ENCODE measurements around the gene TMEM181.
A peak's percentile ranks its signal among the peaks of the same experiment; 100 is the strongest.
"Not testable (repeated sequence)": the region's sequence is repeated elsewhere in the genome, so short reads cannot be mapped to it uniquely, and the experiment has no call there.

Gene TMEM181

GRCh38 chr6:158665332-158665731, 105.4 kb downstream of the TMEM181 start:
- H3K4me3 Mint-ChIP-seq: no peak overlapping the region
- peaks cover 88% of the 10 kb centered on the region for H3K36me3 Mint-ChIP-seq (ENCODE audit: low read depth)
- H3K27me3 Mint-ChIP-seq: no peaks in the 10 kb centered on the region
- ATAC-seq (no peak), DNase-seq (no peak)
- peaks cover 29% of the 10 kb centered on the region for H3K4me1 Mint-ChIP-seq
- H3K27ac Mint-ChIP-seq: no peak overlapping the region
- no peaks in the 10 kb centered on the region for H3K9me3 Mint-ChIP-seq

- no peaks in the 10 kb centered on the region for H3K9me3 Mint-ChIP-seq
- DNase-seq: no peak
- H3K27me3 Mint-ChIP-seq: no peaks in the 10 kb centered on the region
- no peak for ATAC-seq
- peak overlapping the region; percentile 20 for H3K27ac Mint-ChIP-seq
- H3K4me1 Mint-ChIP-seq: peaks cover 22% of the 10 kb centered on the region
- H3K4me3 Mint-ChIP-seq: no peak overlapping the region
- H3K36me3 Mint-ChIP-seq (ENCODE audit: low read depth): peaks cover 87% of the 10 kb centered on the region
These were observed 106.9 kb downstream of the TMEM181 start for GRCh38 chr6:158666628-158667359.

DNA sequence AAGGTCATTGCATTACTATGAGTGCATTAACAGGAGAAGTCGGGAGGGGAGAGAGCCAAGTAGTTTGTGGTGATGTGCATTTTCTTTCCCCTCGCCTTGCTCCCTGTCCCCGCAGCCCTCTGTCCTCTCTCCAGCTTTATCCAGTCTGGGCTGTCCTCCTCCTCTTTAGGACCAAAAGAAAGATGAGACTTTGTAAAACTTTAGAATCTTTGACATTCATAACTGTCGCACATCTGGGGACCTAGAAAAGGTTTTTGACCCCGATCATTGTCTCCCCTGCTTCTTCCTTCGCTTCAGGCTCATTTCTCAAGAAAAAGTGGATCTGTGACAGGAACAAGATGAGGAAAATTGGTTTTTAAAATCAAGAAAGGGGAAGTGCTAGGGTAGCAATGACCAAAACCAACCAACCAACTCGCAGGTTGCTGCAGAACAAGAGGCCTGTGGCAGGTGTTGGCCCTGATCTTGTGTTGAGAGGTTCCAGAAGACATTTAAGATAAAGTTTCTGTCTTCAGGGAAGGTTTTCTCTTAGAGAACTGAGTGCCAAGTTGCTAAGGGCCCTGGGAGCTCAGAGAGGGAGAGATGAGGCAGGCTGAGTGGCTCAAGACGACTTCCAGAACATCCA, 107.6 kb downstream of the TMEM181 start:
- H3K4me3 Mint-ChIP-seq: no peak overlapping the region
- no peaks in the 10 kb centered on the region for H3K27me3 Mint-ChIP-seq
- peak overlapping the region; percentile 20 for H3K27ac Mint-ChIP-seq
- H3K4me1 Mint-ChIP-seq: peaks cover 19% of the 10 kb centered on the region
- ATAC-seq (no peak), DNase-seq (no peak)
- no peaks in the 10 kb centered on the region for H3K9me3 Mint-ChIP-seq
- peaks cover 81% of the 10 kb centered on the region for H3K36me3 Mint-ChIP-seq (ENCODE audit: low read depth)

- ATAC-seq: no peak
- H3K36me3 Mint-ChIP-seq (ENCODE audit: low read depth): peaks cover 77% of the 10 kb centered on the region
These were observed 108.8 kb downstream of the TMEM181 start for GRCh38 chr6:158668707-158669103.

DNA sequence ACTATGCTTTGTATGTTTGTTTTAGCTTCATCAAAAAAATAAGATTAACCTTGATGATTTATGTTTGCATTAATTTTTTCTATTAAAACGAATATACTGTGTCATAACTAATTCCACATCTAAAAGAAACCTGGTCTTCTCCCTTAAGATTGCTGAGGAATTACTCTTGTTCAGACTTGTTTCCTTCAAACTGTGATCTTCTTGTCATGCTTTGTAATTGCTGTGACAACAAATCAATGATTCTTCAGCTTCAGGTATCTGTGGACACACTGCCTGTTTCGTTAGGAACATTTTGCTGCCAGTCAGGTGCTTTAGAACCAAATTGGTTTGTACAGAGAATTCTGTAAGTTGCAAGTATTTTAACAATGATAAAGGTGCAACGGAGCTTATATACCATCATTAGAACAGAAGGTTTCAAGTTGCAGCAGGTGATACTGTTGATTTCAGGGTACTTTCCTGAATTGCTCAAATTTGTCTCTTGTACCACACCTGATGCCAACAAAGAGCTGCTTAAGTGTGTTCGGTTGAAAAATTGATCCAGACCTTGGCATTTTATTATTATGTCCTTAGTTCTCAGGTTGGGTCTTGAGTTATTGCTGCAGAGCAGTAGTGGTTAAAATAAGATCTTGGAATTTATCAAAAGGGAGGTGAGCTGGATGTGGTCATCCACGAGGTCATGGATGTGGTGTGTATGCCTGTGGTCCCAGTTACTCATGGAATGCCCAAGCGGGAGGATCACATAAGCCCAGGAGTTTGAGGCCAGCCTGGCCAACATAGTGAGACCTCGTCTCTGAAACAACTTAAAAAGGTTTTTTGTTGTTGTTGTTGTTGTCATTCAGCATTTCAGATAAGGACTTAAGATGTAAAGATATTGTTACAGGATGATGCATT, 109.5 kb downstream of the TMEM181 start:
- Mint-ChIP-seq H3K27me3 (no peaks in the 10 kb centered on the region), H3K27ac (no peak overlapping the region), H3K4me1 (peaks cover 15% of the 10 kb centered on the region), H3K4me3 (no peak overlapping the region), H3K9me3 (no peaks in the 10 kb centered on the region), H3K36me3 (ENCODE audit: low read depth) (peaks cover 77% of the 10 kb centered on the region)
- DNase-seq: no peak
- no peak for ATAC-seq

More at GRCh38 chr6:158668707-158669103, 108.8 kb downstream of the TMEM181 start:
- no peaks in the 10 kb centered on the region for H3K27me3 Mint-ChIP-seq
- no peaks in the 10 kb centered on the region for H3K9me3 Mint-ChIP-seq
- no peak overlapping the region for H3K27ac Mint-ChIP-seq
- no peak for DNase-seq
- H3K4me3 Mint-ChIP-seq: no peak overlapping the region
- peaks cover 15% of the 10 kb centered on the region for H3K4me1 Mint-ChIP-seq

DNA sequence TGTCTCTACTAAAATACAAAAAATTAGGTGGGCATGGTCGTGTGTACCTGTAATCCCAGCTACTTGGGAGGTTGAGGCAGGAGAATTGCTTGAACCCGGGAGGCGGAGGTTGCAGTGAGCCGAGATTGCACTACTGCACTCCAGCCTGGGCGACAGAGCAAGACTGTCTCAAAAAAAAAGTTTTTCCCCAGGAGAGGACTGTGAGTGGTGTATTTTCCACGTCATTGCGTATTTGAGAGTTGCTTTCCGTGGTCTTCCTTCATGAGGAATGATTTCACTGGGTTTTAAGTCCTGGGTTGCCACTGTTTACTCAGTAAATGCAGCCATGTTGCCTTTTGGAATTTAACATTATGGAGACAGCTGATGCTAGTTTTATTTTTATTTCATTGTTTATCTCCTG, 112.2 kb downstream of the TMEM181 start:
- ATAC-seq, DNase-seq, H3K9me3 Mint-ChIP-seq, H3K4me1 Mint-ChIP-seq, H3K27me3 Mint-ChIP-seq, H3K27ac Mint-ChIP-seq, H3K4me3 Mint-ChIP-seq: not testable (repeated sequence)
- H3K36me3 Mint-ChIP-seq (ENCODE audit: low read depth): peaks cover 71% of the 10 kb centered on the region

- Mint-ChIP-seq H3K27ac (no peak overlapping the region), H3K36me3 (ENCODE audit: low read depth) (peaks cover 68% of the 10 kb centered on the region)
These were observed 112.8 kb downstream of the TMEM181 start for GRCh38 chr6:158672726-158673125.

DNA sequence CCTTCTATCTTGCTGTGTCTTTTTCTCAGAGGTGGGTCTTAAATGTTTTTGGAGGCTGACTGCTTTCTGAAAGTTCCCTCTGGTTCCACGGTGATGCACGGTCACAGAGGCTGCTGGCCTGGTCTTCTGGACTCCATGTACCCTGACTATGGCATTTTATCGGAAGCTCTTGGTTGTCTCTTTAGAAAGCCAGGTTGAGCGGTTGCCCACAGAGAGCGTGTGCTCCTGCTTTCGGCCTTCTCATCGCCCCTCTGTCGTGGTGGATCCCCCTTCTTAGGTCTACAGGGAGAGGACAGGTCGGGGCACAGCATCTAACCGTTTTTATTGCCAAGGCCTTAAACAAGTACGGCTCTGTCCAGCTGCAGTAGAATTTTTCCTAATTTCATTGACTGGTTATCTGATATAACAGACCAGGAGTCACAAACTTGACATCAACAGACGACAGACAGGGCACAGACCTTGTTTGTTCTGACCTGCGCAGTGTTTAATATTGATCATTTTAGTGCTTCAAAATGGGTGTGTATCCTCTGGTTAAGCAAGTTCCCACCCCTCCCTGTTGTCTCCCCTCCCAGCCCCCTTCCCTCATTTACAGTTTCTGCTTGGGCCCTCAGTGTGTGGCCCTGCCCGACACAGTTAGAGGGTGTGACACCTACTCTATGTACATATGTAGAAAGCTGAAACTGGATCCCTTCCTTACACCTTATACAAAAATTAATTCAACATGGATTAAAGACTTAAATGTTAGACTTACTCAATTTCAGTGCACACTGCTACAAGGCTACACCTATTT, 114.6 kb downstream of the TMEM181 start:
- no peak for DNase-seq
- no peak overlapping the region for H3K4me3 Mint-ChIP-seq
- H3K4me1 Mint-ChIP-seq: peaks cover 8% of the 10 kb centered on the region
- H3K27me3 Mint-ChIP-seq: no peaks in the 10 kb centered on the region
- ATAC-seq: no peak
- peaks cover 70% of the 10 kb centered on the region for H3K36me3 Mint-ChIP-seq (ENCODE audit: low read depth)
- no peak overlapping the region for H3K27ac Mint-ChIP-seq
- no peaks in the 10 kb centered on the region for H3K9me3 Mint-ChIP-seq

More at GRCh38 chr6:158672726-158673125, 112.8 kb downstream of the TMEM181 start:
- no peak overlapping the region for H3K4me3 Mint-ChIP-seq
- DNase-seq: no peak
- H3K27me3 Mint-ChIP-seq: no peaks in the 10 kb centered on the region
- no peak for ATAC-seq
- H3K9me3 Mint-ChIP-seq: no peaks in the 10 kb centered on the region
- H3K4me1 Mint-ChIP-seq: peaks cover under 1% of the 10 kb centered on the region

DNA sequence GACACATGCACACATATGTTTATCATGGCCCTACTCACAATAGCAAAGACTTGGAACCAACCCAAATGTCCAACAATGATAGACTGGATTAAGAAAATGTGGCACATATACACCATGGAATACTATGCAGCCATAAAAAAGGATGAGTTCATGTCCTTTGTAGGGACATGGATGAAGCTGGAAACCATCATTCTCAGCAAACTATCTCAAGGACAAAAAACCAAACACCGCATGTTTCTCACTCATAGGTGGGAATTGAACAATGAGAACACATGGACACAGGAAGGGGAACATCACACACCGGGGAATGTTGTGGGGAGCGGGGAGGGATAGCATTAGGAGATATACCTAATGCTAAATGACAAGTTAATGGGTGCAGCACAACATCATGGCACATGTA, 117.2 kb downstream of the TMEM181 start:
- not testable (repeated sequence) for H3K4me3 Mint-ChIP-seq, DNase-seq, ATAC-seq, H3K27ac Mint-ChIP-seq, H3K27me3 Mint-ChIP-seq, H3K9me3 Mint-ChIP-seq
- Mint-ChIP-seq H3K4me1 (peaks cover 12% of the 10 kb centered on the region), H3K36me3 (ENCODE audit: low read depth) (peaks cover 76% of the 10 kb centered on the region)

DNA sequence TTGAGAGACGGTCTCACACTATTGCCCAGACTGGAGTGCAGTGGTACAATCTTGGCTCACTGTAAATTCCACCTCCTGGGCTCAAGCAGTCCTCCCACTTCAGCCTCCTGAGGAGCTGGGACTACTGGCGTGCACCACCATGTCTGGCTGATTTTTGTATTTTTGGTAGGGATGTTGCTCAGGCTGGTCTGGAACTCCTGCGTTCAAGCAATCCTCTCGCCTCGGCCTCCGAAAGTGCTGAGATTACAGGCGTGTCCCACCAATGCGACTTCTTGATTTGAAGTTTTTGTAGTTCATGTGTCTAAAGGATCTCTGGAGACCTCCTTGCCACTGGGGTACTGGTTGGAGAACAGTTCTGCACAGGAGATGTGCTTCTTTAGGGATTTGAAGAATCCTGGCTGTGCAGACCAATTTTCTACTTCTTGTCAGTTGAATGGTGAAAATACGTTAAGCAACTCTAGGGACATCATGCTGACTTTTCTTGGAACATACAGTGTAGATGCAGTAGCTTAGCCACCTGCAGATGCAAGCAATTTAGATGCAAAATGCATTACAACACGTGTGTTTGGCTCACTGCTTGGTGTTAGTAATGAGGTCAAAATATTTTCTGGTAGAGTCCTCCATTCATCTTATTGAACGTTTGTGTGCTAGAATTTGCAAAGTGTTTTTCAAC, 118.2 kb downstream of the TMEM181 start:
- Mint-ChIP-seq H3K27me3 (no peaks in the 10 kb centered on the region), H3K27ac (no peak overlapping the region), H3K4me1 (peaks cover 18% of the 10 kb centered on the region), H3K4me3 (no peak overlapping the region), H3K36me3 (ENCODE audit: low read depth) (peaks cover 80% of the 10 kb centered on the region), H3K9me3 (no peaks in the 10 kb centered on the region)
- ATAC-seq (no peak), DNase-seq (no peak)

DNA sequence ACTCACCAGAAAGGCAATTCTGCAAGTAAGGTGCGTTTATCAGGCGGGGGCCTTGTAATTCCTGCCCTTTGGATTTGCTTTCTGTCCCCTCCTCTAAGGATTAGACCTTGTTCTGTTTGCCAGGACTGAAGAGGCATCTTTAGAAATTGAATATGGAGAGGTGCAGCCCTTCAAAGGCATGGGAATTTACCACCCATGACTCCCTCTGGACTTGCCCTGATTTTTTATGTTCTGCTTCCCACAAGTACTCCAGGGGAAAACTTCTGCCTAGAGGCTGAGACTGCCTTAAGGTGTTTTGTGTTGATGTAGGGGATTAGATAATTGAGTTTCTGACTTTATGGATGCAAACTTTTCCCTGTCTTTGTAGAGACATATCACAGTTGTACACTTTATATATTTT, 120.1 kb downstream of the TMEM181 start:
- DNase-seq: no peak
- Mint-ChIP-seq H3K27me3 (no peaks in the 10 kb centered on the region), H3K4me3 (no peak overlapping the region), H3K9me3 (no peaks in the 10 kb centered on the region), H3K36me3 (ENCODE audit: low read depth) (peaks cover 81% of the 10 kb centered on the region), H3K4me1 (peaks cover 35% of the 10 kb centered on the region), H3K27ac (peak overlapping the region; percentile 76)
- ATAC-seq: no peak

- no peak overlapping the region for H3K27ac Mint-ChIP-seq
- DNase-seq (no peak), ATAC-seq (no peak)
- H3K4me1 Mint-ChIP-seq: peaks cover 37% of the 10 kb centered on the region
- no peak overlapping the region for H3K4me3 Mint-ChIP-seq
- H3K9me3 Mint-ChIP-seq: no peaks in the 10 kb centered on the region
- H3K36me3 Mint-ChIP-seq (ENCODE audit: low read depth): peaks cover 79% of the 10 kb centered on the region
- H3K27me3 Mint-ChIP-seq: no peaks in the 10 kb centered on the region
These were observed 120.6 kb downstream of the TMEM181 start for GRCh38 chr6:158680481-158680880.

- Mint-ChIP-seq H3K4me1 (peaks cover 64% of the 10 kb centered on the region), H3K4me3 (no peak overlapping the region), H3K27ac (no peak overlapping the region), H3K27me3 (no peaks in the 10 kb centered on the region), H3K9me3 (no peaks in the 10 kb centered on the region), H3K36me3 (ENCODE audit: low read depth) (peaks cover 87% of the 10 kb centered on the region)
- DNase-seq: no peak
- no peak for ATAC-seq
These were observed 124.4 kb downstream of the TMEM181 start for GRCh38 chr6:158684311-158684710.
